Pulmonary artery endothelial cell (primary cell): ENCODE data around the gene PON2. TPM values are rescaled to one million over a fixed set of nuclear protein-coding genes. Genes with fewer than 3 reads are reported as not detected.

Experiments
- total RNA-seq: library from RNA; depleted of rRNA; stranded (reverse); fragments of >200 nt; gene quantifications from 2 replicates; pipeline ENCODE4 v1.2.3, GENCODE V29; 2014

Gene PON2
- total RNA-seq, 1 donor from 2014 or later: 72.6 TPM

Other genes starting within 250 kb of the PON2 start
- gene PON1, start 110.5 kb downstream of the PON2 start, total RNA-seq: not detected in 2 replicates
- 0.04 and 0.20 TPM in 2 replicates for gene PON3, start 38.7 kb downstream of the PON2 start, total RNA-seq
- gene ASB4, start 50.9 kb upstream of the PON2 start, total RNA-seq: under 0.01 TPM in 1 of 2 replicates, not detected in the other
- gene PDK4, start 161.5 kb upstream of the PON2 start, total RNA-seq: 5.9 and 13.2 TPM in 2 replicates